Measurements from ENCODE around the gene KRTDAP. TPM values are rescaled to one million over a fixed set of nuclear protein-coding genes. Genes with fewer than 3 reads are reported as not detected.

Gene KRTDAP
- total RNA-seq, 6 experiments from 2014 or later: not detected

DNA sequence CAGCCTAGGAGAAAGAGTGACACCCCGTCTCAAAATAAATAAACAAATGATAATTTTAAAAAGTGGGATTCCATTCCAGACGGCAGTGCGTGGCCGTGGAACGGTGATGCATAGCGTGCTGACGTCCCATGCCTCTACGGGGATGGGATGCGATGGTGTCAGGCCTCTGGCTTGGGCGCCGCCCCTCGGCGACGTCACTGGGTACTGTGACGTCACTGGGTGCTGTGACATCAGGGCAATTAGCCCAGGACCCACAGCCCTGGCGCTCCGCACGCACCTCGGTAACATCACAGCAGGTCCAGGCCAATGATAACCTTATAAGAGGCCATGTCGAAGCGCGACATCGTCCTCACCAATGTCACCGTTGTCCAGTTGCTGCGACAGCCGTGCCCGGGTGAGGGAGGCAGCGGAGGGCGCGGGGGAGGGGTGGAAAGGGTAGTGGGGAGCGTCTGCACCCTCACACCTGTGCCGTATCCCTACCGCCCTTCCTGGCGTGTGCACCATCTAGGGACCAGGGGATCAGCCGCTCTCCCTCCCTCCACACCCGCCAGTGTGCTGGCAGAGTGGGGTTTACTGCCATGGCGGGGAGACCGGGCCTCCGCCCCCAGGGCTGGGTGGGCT lies 43.0 kb upstream of the KRTDAP start, which contains the start of gene GAPDHS:
Gene GAPDHS (plus strand): TSS at position 256 of the 621 bp plus-strand sequence. CDS start 72 bp downstream, at position 328.
- Mint-ChIP-seq H3K27me3 (ENCODE audit: insufficient read depth) (peaks cover 35% of the 10 kb centered on the region), H3K27ac (no peak within 1 kb of the TSS), H3K4me1 (ENCODE audit: low read depth) (peaks cover 13% of the 10 kb centered on the region), H3K9me3 (no peaks in the 10 kb centered on the region), H3K36me3 (ENCODE audit: low read depth) (no peaks in the 10 kb centered on the region), H3K4me3 (peak within 1 kb of the TSS; percentile 55; the same call in 1 of the 2 replicates)
- DNase-seq: no peak
- TF ChIP-seq, protein P1, sequence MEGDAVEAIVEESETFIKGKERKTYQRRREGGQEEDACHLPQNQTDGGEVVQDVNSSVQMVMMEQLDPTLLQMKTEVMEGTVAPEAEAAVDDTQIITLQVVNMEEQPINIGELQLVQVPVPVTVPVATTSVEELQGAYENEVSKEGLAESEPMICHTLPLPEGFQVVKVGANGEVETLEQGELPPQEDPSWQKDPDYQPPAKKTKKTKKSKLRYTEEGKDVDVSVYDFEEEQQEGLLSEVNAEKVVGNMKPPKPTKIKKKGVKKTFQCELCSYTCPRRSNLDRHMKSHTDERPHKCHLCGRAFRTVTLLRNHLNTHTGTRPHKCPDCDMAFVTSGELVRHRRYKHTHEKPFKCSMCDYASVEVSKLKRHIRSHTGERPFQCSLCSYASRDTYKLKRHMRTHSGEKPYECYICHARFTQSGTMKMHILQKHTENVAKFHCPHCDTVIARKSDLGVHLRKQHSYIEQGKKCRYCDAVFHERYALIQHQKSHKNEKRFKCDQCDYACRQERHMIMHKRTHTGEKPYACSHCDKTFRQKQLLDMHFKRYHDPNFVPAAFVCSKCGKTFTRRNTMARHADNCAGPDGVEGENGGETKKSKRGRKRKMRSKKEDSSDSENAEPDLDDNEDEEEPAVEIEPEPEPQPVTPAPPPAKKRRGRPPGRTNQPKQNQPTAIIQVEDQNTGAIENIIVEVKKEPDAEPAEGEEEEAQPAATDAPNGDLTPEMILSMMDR (IDR thresholded peaks at IDR 0.05): no peak

GRCh38 chr19:35531291-35531690 lies 41.0 kb upstream of the KRTDAP start:
- no peaks in the 10 kb centered on the region for H3K9me3 Mint-ChIP-seq
- H3K27me3 Mint-ChIP-seq (ENCODE audit: insufficient read depth): peaks cover 35% of the 10 kb centered on the region
- H3K36me3 Mint-ChIP-seq (ENCODE audit: low read depth): no peaks in the 10 kb centered on the region
- peaks cover 21% of the 10 kb centered on the region for H3K4me1 Mint-ChIP-seq (ENCODE audit: low read depth)
- TF ChIP-seq, protein P1 (IDR thresholded peaks at IDR 0.05): no peak
- no peak overlapping the region for H3K27ac Mint-ChIP-seq
- no peak overlapping the region for H3K4me3 Mint-ChIP-seq
- no peak for DNase-seq

- Mint-ChIP-seq H3K27ac (no peak overlapping the region), H3K9me3 (no peaks in the 10 kb centered on the region), H3K27me3 (ENCODE audit: insufficient read depth) (peaks cover 32% of the 10 kb centered on the region), H3K4me1 (ENCODE audit: low read depth) (peaks cover 21% of the 10 kb centered on the region), H3K36me3 (ENCODE audit: low read depth) (no peaks in the 10 kb centered on the region), H3K4me3 (no peak overlapping the region)
- TF ChIP-seq, protein P1 (IDR thresholded peaks at IDR 0.05): no peak
- DNase-seq: no peak
Observed at GRCh38 chr19:35529241-35530218, 39.3 kb upstream of the KRTDAP start.

DNA sequence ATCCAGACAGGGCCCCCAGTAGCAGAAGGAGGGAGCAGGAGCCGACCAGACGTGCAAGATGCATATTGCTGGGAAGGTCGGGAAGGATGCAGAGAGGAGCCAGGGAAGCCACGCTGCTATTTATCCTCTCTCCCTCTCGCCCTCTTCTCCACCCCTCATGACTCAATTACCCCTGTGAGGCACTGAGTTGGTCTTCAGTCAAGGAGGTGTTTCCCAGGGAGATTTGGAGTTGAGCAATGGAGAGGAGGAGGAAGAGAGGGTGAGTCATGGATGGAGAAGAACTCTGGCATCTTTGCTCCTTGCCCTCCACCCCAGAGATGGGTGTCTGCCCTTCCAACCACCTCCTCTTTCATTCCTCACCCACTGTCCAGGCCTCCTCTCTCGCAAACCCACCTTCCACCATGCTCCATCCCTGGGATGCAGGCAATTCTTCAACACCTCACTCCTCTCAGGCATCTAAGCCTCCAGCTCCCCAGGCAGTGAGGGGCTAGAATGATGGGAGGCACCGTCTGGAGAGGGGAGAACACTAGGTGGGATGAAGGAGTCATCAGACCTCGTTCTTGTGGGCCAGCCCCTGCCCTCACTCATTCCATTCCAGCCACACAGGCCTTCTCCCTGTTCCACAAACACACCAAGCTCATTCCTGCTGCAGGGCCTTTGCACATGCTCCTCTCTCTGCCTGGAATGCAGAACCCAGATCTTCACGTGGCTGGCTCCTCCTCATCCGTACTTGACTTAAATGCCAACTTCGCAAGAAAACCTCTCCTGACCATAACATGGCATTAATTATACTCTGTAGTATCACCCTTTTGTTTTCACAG lies 38.2 kb upstream of the KRTDAP start, which contains the start of gene SBSN:
Gene SBSN (minus strand): TSS at position 94 of the 821 bp plus-strand sequence. CDS start 30 bp downstream, at position 64.
- DNase-seq: peak; percentile 72
- TF ChIP-seq, protein P1 (IDR thresholded peaks at IDR 0.05): no peak
- peaks cover 15% of the 10 kb centered on the region for H3K4me1 Mint-ChIP-seq (ENCODE audit: low read depth)
- H3K36me3 Mint-ChIP-seq (ENCODE audit: low read depth): no peaks in the 10 kb centered on the region
- no peak within 1 kb of the TSS for H3K4me3 Mint-ChIP-seq
- no peak within 1 kb of the TSS; the same call in 1 of the 2 replicates for H3K27ac Mint-ChIP-seq
- H3K27me3 Mint-ChIP-seq (ENCODE audit: insufficient read depth): peaks cover 28% of the 10 kb centered on the region
- no peaks in the 10 kb centered on the region for H3K9me3 Mint-ChIP-seq

- peaks cover 7% of the 10 kb centered on the region for H3K27me3 Mint-ChIP-seq (ENCODE audit: insufficient read depth)
Observed at GRCh38 chr19:35525873-35526272, 35.6 kb upstream of the KRTDAP start.

More at GRCh38 chr19:35525873-35526272, 35.6 kb upstream of the KRTDAP start:
- no peaks in the 10 kb centered on the region for H3K36me3 Mint-ChIP-seq (ENCODE audit: low read depth)
- no peaks in the 10 kb centered on the region for H3K9me3 Mint-ChIP-seq
- no peak for DNase-seq
- peaks cover 15% of the 10 kb centered on the region for H3K4me1 Mint-ChIP-seq (ENCODE audit: low read depth)
- TF ChIP-seq, protein P1 (IDR thresholded peaks at IDR 0.05): no peak
- no peak overlapping the region for H3K27ac Mint-ChIP-seq
- no peak overlapping the region for H3K4me3 Mint-ChIP-seq

All from HFFc6 (cell line).